B cell (primary cell): ENCODE results near the gene ME1. TPM values are rescaled to one million over a fixed set of nuclear protein-coding genes. Genes with fewer than 3 reads are reported as not detected.

Experiments used
- ATAC-seq: fragments of 200-7000 bp; cut with Tn5 transposase; one replicate; pipeline ENCODE4 v1.10.0; 2021; ENCODE audit warnings: low read depth, mild to moderate bottlenecking, moderate number of reproducible peaks, moderate library complexity
- CTCF ChIA-PET: fragments of 350-600 bp; sonication (Branson Sonifier 250); formaldehyde crosslinking; loops from one replicate; lab custom pipeline; 2021; ENCODE audit warnings: antibody characterized with exemption, inconsistent platforms; lab: Charles Lee
- POLR2A ChIA-PET: fragments of 350-600 bp; sonication (Branson Sonifier 250); formaldehyde crosslinking; loops from one replicate; lab custom pipeline; 2021; ENCODE audit warnings: antibody characterized with exemption; lab: Charles Lee
- DNase-seq: peaks from one replicate; pipeline ENCODE4 v3.0.0; 2013
- H2AFZ ChIP-seq: 2 replicates; pipeline ENCODE4 v1.6.1; 2012; ENCODE audit warnings: mild to moderate bottlenecking, low read depth, low read length; ENCODE audit not compliant: insufficient read depth, poor library complexity, severe bottlenecking
- H3K27ac ChIP-seq, 2 donors: 1 replicate in 1 of 2; 2 replicates in 1 of 2; pipeline ENCODE4 v1.5.1; 2012 to 2013; ENCODE audit warnings: low read length in 2 of 2, mild to moderate bottlenecking in 2 of 2, moderate library complexity in 1 of 2
- H3K27me3 ChIP-seq, 4 experiments: fragments of 200-600 bp in 1 of 4; sonication (generic) in 1 of 4; replicated peaks in 1 of 4; 1 replicate in 2 of 4; 2 replicates in 2 of 4; pipeline versions ENCODE4 v1.6.1 to v1.7.0; 2013 to 2016; ENCODE audit warnings: low read length in 3 of 4, mild to moderate bottlenecking in 2 of 4, mixed read lengths in 1 of 4, moderate library complexity in 1 of 4; ENCODE audit not compliant: insufficient read depth in 4 of 4, control insufficient read depth in 3 of 4; ENCODE audit errors: control extremely low read depth in 1 of 4
- H3K36me3 ChIP-seq, 2 experiments: replicated peaks in 1 of 2; 1 replicate in 1 of 2; 2 replicates in 1 of 2; pipeline versions ENCODE4 v1.6.1 to v1.7.1; 2013; ENCODE audit warnings: low read length in 1 of 2; ENCODE audit not compliant: insufficient read depth in 2 of 2, control insufficient read depth in 1 of 2; ENCODE audit errors: control extremely low read depth in 1 of 2, extremely low read depth in 1 of 2
- H3K4me1 ChIP-seq, 2 donors: fragments of 200-600 bp in 1 of 2; sonication (generic) in 1 of 2; 1 replicate in 1 of 2; 2 replicates in 1 of 2; pipeline versions ENCODE4 v1.5.1 to v1.6.1; 2013 to 2017; ENCODE audit warnings: low read length in 2 of 2; ENCODE audit not compliant: control insufficient read depth in 2 of 2, insufficient read depth in 2 of 2
- H3K4me2 ChIP-seq: replicated peaks from 2 replicates; pipeline ENCODE3; 2012; ENCODE audit warnings: mild to moderate bottlenecking, low read depth, low read length; ENCODE audit not compliant: poor library complexity, severe bottlenecking
- H3K4me3 ChIP-seq, 5 experiments: fragments of 200-600 bp in 1 of 5; sonication (generic) in 1 of 5; 1 replicate in 3 of 5; 2 replicates in 2 of 5; pipeline versions ENCODE4 v1.5.1 to v1.7.0; 2011 to 2016; ENCODE audit warnings: low read length in 4 of 5, mild to moderate bottlenecking in 4 of 5, low read depth in 2 of 5, control low read depth in 1 of 5, moderate library complexity in 1 of 5; ENCODE audit not compliant: insufficient read depth in 1 of 5; ENCODE audit errors: control extremely low read depth in 1 of 5, extremely low read depth in 1 of 5
- H3K79me2 ChIP-seq: fragments of 200-600 bp; sonication (generic); one replicate; pipeline ENCODE4 v1.6.0; 2016; ENCODE audit warnings: low read length; ENCODE audit not compliant: control insufficient read depth, insufficient read depth
- H3K9ac ChIP-seq: fragments of 200-600 bp; sonication (generic); 2 replicates; pipeline ENCODE4 v1.6.1; 2017; ENCODE audit warnings: mild to moderate bottlenecking, low read length, moderate library complexity
- H3K9me3 ChIP-seq, 3 donors: one replicate each; pipeline versions ENCODE4 v1.6.1 to v1.7.1; 2013; ENCODE audit warnings: low read length in 2 of 3; ENCODE audit not compliant: control insufficient read depth in 2 of 3, insufficient read depth in 1 of 3; ENCODE audit errors: control extremely low read depth in 1 of 3
- H4K20me1 ChIP-seq: 2 replicates; pipeline ENCODE4 v1.6.0; 2012; ENCODE audit warnings: mild to moderate bottlenecking, low read length; ENCODE audit not compliant: insufficient read depth, control insufficient read depth, poor library complexity, severe bottlenecking
- H3K27ac Mint-ChIP-seq: one replicate; pipeline ENCODE4 v1.8.0; 2021; ENCODE audit warnings: mixed read lengths
- H3K27me3 Mint-ChIP-seq: one replicate; pipeline ENCODE4 v1.8.0; 2021; ENCODE audit warnings: mixed read lengths
- H3K4me1 Mint-ChIP-seq: one replicate; pipeline ENCODE4 v1.8.0; 2021; ENCODE audit warnings: mixed read lengths
- H3K4me3 Mint-ChIP-seq: one replicate; pipeline ENCODE4 v1.8.0; 2021; ENCODE audit warnings: mixed read lengths
- H3K9me3 Mint-ChIP-seq: one replicate; pipeline ENCODE4 v1.8.0; 2022; ENCODE audit warnings: mixed read lengths; ENCODE audit not compliant: insufficient read depth
- EZH2 ChIP-seq: IDR thresholded peaks from 2 replicates; pipeline ENCODE4 v1.6.1; 2012; ENCODE audit warnings: borderline replicate concordance, low read depth, mild to moderate bottlenecking, moderate library complexity, low read length; ENCODE audit not compliant: insufficient read depth, poor library complexity, severe bottlenecking
- WGBS: methylation state at CpG from one replicate; pipeline ENCODE4 v1.1.5; 2013; ENCODE audit warnings: missing lambda C conversion rate; ENCODE audit not compliant: insufficient coverage; 5-methylcytosine and 5-hydroxymethylcytosine counted together
- intact Hi-C: fragments of 100-400 bp; cut with micrococcal nuclease; formaldehyde crosslinking; loops from one replicate; pipeline ENCODE4 v1.10.0; 2022
- polyA plus RNA-seq: library from polyadenylated mRNA; depleted of rRNA; stranded (reverse); fragments of >200 nt; gene quantifications from 2 replicates; pipeline ENCODE4 v1.2.3, GENCODE V29; 2012
- total RNA-seq, 2 donors: library from RNA; stranded (reverse); fragments of 120-200 nt in 1 of 2; gene quantifications; 1 replicate in 1 of 2; 2 replicates in 1 of 2; pipeline versions ENCODE4 v1.2.3 to v1.2.4, GENCODE V29; 2013 to 2022
- TF ChIP-seq, protein P1 (sequence below): fragments of 200-600 bp; IDR thresholded peaks from one replicate; pipeline ENCODE4 v1.8.0; 2022; ENCODE audit warnings: antibody characterized with exemption, mild to moderate bottlenecking

ME1 gene
- total and polyA plus RNA-seq, 2 donors (not counting 1 experiment from before 2014, with no cell fraction given), result not detected

DNA sequence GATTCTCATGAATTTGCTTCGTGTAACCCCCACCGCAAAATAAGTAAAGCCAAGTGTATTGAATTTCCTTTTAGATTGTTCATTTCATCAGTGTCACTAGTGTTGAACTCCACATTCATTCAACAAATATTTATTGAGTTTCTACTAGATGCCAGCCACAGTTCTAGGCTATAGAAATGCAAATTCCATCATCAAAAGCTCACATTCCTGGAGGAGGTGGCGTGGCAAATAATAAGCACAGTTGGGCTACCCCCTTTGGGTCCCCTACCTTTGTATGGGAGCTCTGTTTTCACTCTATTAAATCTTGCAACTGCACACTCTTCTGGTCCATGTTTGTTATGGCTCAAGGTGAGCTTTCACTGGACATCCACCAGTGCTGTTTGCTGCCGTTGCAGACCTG is 12.7 kb upstream of the ME1 start:
- no peaks in the 10 kb centered on the region for H3K27me3 ChIP-seq
- no peak overlapping the region for H2AFZ ChIP-seq
- DNase-seq (no peak), ATAC-seq (no peak)
- H3K9me3 ChIP-seq, result no peaks in the 10 kb centered on the region
- no peak overlapping the region for H3K4me3 Mint-ChIP-seq
- no peak overlapping the region for H3K27ac Mint-ChIP-seq
- no peaks in the 10 kb centered on the region for H3K27me3 Mint-ChIP-seq
- no peak overlapping the region for H3K4me3 ChIP-seq
- ChIA-PET POLR2A (no interaction called here), CTCF (no interaction called here)
- no peaks in the 10 kb centered on the region for H3K9me3 Mint-ChIP-seq
- no peaks in the 10 kb centered on the region for H3K36me3 ChIP-seq
- no peak overlapping the region for H3K9ac ChIP-seq
- WGBS, result 97% methylated on average over 2 of the region's 4 CpGs
- H3K4me1 ChIP-seq, result no peaks in the 10 kb centered on the region
- TF ChIP-seq, protein P1, sequence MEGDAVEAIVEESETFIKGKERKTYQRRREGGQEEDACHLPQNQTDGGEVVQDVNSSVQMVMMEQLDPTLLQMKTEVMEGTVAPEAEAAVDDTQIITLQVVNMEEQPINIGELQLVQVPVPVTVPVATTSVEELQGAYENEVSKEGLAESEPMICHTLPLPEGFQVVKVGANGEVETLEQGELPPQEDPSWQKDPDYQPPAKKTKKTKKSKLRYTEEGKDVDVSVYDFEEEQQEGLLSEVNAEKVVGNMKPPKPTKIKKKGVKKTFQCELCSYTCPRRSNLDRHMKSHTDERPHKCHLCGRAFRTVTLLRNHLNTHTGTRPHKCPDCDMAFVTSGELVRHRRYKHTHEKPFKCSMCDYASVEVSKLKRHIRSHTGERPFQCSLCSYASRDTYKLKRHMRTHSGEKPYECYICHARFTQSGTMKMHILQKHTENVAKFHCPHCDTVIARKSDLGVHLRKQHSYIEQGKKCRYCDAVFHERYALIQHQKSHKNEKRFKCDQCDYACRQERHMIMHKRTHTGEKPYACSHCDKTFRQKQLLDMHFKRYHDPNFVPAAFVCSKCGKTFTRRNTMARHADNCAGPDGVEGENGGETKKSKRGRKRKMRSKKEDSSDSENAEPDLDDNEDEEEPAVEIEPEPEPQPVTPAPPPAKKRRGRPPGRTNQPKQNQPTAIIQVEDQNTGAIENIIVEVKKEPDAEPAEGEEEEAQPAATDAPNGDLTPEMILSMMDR, result no peak
- no peak for TF ChIP-seq EZH2
- H4K20me1 ChIP-seq, result no peaks in the 10 kb centered on the region
- no peak overlapping the region for H3K27ac ChIP-seq
- intact Hi-C loops, result no loop called here
- H3K4me1 Mint-ChIP-seq, result no peaks in the 10 kb centered on the region
- H3K4me2 ChIP-seq, result no peak overlapping the region
- H3K79me2 ChIP-seq, result no peaks in the 10 kb centered on the region

DNA sequence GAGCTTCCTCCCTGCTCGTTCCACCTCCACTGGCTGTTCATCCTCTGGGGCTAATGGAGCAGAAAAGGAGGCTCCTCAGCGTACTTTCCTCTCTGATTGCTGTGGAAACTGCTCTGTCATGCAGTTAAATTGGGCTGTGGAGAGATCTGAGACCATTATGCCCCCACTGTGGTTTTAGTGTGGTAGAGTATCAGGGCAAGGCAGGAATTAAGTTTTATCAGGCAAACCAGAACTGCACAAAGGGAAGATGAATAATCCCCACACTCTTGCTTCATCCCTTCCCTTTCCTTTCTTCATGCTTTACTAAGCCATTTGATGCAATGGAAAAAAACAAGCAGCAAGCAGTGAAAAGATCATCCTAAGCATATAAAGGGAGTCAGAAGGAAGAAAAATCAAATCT is 11.9 kb upstream of the ME1 start:
- H4K20me1 ChIP-seq, result no peaks in the 10 kb centered on the region
- H3K4me3 ChIP-seq, result no peak overlapping the region
- H3K27me3 ChIP-seq, result no peaks in the 10 kb centered on the region
- ChIA-PET POLR2A (no interaction called here), CTCF (no interaction called here)
- no peaks in the 10 kb centered on the region for H3K36me3 ChIP-seq
- no peak overlapping the region for H3K27ac ChIP-seq
- intact Hi-C loops, result no loop called here
- Mint-ChIP-seq H3K4me3 (no peak overlapping the region), H3K27ac (no peak overlapping the region), H3K27me3 (no peaks in the 10 kb centered on the region), H3K9me3 (no peaks in the 10 kb centered on the region), H3K4me1 (no peaks in the 10 kb centered on the region)
- ATAC-seq (no peak), DNase-seq (no peak)
- WGBS, result 20% methylated on average over 1 of the region's 2 CpGs
- H3K79me2 ChIP-seq, result no peaks in the 10 kb centered on the region
- no peak overlapping the region for H2AFZ ChIP-seq
- H3K4me1 ChIP-seq, result no peaks in the 10 kb centered on the region
- H3K9ac ChIP-seq, result no peak overlapping the region
- H3K9me3 ChIP-seq, result no peaks in the 10 kb centered on the region
- no peak overlapping the region for H3K4me2 ChIP-seq
- no peak for TF ChIP-seq EZH2
- TF ChIP-seq, protein P1, result no peak
